ENCODE results near the gene COPB1.
"Not testable (repeated sequence)": the region's sequence is repeated elsewhere in the genome, so short reads cannot be mapped to it uniquely, and the experiment has no call there.

The COPB1 gene, protein sequence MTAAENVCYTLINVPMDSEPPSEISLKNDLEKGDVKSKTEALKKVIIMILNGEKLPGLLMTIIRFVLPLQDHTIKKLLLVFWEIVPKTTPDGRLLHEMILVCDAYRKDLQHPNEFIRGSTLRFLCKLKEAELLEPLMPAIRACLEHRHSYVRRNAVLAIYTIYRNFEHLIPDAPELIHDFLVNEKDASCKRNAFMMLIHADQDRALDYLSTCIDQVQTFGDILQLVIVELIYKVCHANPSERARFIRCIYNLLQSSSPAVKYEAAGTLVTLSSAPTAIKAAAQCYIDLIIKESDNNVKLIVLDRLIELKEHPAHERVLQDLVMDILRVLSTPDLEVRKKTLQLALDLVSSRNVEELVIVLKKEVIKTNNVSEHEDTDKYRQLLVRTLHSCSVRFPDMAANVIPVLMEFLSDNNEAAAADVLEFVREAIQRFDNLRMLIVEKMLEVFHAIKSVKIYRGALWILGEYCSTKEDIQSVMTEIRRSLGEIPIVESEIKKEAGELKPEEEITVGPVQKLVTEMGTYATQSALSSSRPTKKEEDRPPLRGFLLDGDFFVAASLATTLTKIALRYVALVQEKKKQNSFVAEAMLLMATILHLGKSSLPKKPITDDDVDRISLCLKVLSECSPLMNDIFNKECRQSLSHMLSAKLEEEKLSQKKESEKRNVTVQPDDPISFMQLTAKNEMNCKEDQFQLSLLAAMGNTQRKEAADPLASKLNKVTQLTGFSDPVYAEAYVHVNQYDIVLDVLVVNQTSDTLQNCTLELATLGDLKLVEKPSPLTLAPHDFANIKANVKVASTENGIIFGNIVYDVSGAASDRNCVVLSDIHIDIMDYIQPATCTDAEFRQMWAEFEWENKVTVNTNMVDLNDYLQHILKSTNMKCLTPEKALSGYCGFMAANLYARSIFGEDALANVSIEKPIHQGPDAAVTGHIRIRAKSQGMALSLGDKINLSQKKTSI

GRCh38 chr11:14499560-14500180, at the start of gene COPB1:
Gene COPB1 (minus strand): TSS chr11:14499811. CDS start chr11:14498928, 883 bp downstream.
- peak; percentile 80 for DNase-seq

- no peak for DNase-seq
Observed at GRCh38 chr11:14547440-14547839, 47.8 kb upstream of the COPB1 start.

DNA sequence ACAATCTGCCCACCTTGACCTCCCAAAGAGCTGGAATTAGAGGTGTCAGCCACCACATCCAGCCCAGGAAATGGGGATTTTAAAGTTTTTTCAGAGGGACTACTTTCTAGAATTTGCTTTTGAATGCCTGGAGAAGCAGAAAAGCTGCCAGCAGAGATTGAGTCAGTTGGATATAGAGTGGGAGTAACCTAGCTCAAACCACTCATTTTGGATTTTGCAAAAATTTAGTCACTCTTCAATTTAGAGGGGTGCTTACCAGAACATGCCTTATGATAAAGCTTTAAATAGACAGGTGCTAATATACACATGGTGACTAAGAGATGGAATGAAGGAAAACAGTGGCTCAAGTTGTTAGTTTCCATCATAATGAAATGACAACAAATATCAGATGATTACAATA, 47.1 kb upstream of the COPB1 start:
- DNase-seq, result no peak

- DNase-seq, result no peak
Observed at GRCh38 chr11:14544611-14545010, 45.0 kb upstream of the COPB1 start.

DNA sequence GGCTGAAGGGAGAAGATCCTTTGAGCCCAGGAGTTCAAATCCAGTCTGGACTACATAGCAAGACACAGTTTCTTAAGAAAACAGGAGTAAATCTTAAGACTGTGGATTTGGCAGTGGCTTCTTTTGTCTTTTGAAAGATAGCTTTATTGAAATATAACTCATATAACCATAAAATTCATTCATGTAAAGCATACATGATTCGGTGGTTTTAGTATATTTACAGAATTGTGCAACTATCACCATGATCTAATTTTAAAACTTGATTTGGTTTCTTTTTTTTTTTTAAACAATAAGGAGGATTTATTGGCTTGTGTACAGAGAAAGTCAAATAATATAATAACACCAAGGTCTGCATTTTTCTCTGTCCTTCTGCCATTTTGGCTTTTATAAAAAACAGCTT, 43.6 kb upstream of the COPB1 start:
- no peak for DNase-seq

DNA sequence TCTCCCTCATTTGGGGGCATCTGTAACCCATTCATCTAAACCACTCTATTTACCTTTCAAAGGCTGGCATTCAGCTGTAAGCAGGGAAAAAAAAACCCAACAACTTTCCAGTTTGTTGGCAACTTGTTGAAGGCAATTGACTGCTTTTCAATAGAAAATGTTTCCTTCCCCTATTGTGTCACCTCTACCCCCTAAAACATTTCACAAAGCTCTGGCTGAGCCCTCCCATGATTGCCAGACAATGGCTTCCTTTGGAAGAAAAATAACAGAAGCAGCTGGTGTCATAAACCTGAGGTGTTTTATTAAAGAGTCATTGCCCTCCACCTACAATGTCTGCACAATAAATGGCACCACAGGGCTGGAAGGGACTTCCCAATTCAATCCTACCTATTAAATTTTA, 42.7 kb upstream of the COPB1 start:
- no peak for DNase-seq

DNA sequence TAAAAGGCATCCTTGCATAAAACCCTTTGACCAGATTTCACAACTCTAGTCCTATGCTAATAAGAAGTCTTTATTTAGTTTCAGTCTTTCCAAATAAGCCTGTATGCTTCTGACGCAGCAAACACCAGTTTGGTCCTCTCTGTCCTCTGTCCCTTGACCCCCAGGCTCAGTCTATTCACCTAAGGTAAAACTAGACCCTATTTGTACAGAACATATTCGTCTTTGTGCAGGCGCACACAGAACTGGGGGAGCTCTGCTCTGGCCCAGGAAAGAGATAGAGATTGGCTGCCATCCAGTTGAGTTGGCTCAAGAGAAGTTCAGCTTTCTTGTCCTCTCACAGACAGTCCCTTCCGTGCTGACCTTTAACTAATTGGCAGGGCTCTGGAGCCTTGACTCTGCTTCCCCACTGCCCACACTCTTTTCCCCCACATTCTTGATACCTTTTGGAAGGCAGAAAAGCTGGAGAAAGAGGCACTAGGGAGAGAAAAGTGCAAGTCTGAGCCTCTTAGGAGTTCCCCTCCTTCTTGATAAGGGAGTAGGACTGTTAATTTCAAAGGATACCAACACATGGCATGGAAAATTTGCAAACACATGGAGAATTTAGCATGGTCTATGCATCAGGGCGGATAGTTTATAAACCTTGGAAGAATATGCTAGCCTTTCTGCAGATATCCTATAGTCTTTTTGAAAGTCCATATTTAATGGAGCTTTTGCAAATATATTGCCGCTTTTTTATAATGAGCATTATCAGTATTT, 41.8 kb upstream of the COPB1 start:
- no peak for DNase-seq

GRCh38 chr11:14539982-14540421, 40.4 kb upstream of the COPB1 start:
- no peak for DNase-seq

DNA sequence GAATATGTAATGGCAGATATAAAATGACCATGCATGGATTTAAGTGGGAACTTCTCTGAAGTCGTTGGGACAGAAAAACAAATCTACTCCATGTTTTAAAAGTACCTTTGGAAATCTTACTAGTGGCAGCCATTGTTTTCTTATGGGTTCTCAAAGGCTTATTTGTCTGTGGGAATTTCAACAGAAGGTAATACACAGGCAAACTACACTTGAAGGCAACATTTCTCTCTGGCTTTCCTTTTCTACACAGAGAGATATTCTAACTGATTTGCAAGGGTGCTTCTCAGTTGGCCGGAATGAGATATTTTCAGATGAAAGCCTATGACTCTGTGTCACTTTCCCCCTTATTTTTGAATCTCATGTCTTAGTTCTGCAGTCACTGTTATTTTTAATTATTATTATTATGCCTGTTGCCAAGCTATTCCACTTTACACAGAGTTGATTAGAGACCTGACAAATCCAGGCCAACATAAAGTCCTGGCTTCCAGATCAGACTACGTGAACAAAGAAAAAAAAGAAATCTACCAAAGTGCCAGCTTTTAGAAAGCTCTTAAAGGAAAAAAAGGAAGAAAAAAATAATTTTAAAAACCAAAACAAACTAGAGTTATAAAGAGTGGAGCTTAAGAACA, 39.4 kb upstream of the COPB1 start:
- no peak for DNase-seq

GRCh38 chr11:14538271-14538925, 38.8 kb upstream of the COPB1 start:
- no peak for DNase-seq

GRCh38 chr11:14537134-14537599, 37.6 kb upstream of the COPB1 start:
- no peak for DNase-seq

GRCh38 chr11:14535166-14535565, 35.6 kb upstream of the COPB1 start:
- not testable (repeated sequence) for DNase-seq

DNA sequence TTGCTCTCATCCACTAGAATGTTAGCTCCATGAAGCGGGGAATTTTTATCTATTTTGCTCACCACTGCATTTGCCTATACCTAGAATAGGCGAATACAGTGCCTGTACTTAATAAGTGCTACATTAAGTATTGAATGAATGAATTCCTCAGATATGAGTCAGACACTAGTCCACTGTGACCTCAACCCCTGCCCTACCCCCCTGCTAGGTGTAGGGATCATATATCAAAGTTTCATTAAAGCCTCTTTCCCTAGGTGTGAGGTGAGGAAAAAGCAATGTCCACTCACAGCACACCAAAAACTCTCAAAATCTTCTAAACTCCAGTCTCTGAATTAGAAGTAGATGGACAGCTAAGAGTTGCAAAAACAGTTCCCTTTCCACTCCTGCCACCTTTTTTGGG, 30.3 kb upstream of the COPB1 start:
- no peak for DNase-seq

DNA sequence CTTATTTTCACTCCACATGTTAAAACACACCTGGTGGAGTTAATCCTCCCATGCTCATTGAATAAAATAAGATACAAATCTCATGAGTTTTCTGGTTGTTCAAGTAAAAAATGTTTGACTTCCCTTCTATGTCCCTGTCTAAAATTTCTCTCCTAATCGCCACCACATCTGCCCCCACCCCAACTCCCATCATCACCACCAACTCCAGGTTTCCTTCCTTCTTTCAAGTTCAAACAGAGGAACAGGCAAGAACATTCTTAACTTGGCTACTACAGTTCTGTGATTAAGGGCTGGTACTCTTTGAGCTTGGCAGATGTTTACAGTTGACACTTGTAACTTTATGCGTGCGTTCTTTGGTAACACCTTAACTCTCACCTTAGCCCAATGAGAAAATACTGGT, 29.7 kb upstream of the COPB1 start:
- DNase-seq, result no peak

DNA sequence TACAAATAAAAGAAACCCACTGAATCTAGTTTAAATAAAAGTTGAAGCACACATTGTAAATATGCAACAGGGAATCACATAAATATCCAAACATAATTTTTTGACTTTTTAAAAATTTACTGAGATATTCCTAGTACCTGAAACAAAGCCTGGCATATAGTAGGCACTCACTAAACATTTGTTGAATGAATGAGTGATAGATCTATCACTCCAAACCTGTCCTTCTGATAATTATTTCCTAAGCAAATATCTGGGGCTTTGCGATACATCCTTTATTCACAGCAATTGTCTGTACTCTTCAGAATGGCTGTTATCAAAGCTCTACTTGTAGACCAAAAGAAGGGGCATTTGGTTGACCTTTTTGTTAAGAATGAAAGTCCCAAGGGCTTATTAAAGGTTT, 23.2 kb upstream of the COPB1 start:
- no peak for DNase-seq

- no peak for DNase-seq
Observed at GRCh38 chr11:14522245-14522644, 22.6 kb upstream of the COPB1 start.

DNA sequence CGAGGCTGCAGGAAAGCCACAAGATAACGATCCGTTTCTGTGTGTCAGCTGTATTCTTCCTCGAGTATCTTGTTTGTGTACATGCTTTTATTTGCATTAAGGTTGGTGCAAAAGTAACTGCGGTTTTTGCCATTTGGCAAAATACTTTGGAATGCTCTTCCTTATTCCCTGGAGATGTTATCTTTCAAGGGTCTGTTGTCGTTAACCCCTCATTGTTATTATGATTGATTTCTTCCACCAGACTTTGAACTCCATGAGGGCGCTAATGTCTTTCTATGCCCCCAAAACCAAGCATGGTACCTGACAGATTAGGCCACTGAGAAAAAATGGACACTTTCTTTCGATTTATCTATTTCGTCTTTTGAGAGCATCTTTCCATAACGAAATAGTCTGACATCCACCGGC, 21.1 kb upstream of the COPB1 start:
- no peak for DNase-seq

GRCh38 chr11:14519917-14520746, 20.5 kb upstream of the COPB1 start, which contains the start of gene PSMA1:
Gene PSMA1 (minus strand): TSS chr11:14520386. CDS start chr11:14520299, 87 bp downstream.
- peak; percentile 89 for DNase-seq

GRCh38 chr11:14519597-14519916, 19.9 kb upstream of the COPB1 start:
- DNase-seq, result no peak

DNA sequence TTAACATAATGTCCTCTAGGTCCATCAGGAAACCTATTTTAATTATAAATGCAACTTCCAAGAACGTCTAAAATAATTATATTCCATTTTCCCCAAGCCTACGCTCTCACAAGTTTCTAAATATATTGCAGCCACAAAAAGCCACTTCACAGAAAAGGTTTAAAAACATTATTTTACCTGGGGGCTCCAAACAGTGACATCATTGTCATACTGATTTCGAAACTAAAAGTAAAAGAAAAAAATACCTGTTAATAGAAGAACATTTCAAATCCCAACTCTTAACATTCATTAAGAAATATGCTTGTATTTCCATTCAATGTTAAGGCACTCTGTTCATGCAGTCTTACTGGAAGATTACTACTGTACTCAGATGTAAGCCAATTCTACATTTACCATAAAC, 19.2 kb upstream of the COPB1 start:
- no peak for DNase-seq

DNA sequence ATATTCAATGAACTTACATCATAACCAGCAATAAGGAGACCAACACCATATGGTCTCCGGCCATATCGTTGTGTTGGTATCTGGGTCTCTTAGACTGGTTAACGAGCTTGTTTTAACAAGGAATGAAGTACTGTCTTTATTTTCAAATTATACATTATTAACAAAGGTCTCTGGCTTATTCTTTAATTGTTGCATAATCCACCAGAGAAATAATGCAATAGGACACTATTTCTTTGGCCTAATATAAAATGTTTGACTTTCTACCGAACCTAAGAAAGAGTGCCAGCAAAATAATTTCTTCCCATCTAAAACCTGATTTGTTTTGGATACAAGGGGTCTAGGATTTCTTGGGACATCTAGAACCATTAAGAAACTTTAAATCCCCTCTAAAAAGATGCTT, 14.2 kb upstream of the COPB1 start:
- DNase-seq, result no peak
